Left ventricle myocardium superior (tissue), 1 donor: Measurements from ENCODE around the gene ZNF507. TPM values are rescaled to one million over a fixed set of nuclear protein-coding genes. Genes with fewer than 3 reads are reported as not detected.

Experiments
- ATAC-seq: fragments of 200-7000 bp; cut with Tn5 transposase; one replicate; pipeline ENCODE4 v1.9.1; 2020; ENCODE audit warnings: mild to moderate bottlenecking, moderate library complexity
- DNase-seq: peaks from one replicate; pipeline ENCODE4 v3.0.0-alpha.2; 2020
- intact Hi-C: fragments of 100-400 bp; cut with micrococcal nuclease; formaldehyde crosslinking; loops from one replicate; pipeline ENCODE4 v1.11.0; 2022
- total RNA-seq: library from RNA; stranded (reverse); fragmentation: NEBNext Ultra II Directional; extraction: Animal tissue kit (Norgen Biotek cat#: 25700); gene quantifications from one replicate; pipeline ENCODE4 v1.2.1, GENCODE V29; 2021
- donor health status: DM: no; HTN: yes; CAD: no; lungs with severe emphysema.

ZNF507 gene
- total RNA-seq, 1 donor from 2014 or later: 16.1 TPM

DNA sequence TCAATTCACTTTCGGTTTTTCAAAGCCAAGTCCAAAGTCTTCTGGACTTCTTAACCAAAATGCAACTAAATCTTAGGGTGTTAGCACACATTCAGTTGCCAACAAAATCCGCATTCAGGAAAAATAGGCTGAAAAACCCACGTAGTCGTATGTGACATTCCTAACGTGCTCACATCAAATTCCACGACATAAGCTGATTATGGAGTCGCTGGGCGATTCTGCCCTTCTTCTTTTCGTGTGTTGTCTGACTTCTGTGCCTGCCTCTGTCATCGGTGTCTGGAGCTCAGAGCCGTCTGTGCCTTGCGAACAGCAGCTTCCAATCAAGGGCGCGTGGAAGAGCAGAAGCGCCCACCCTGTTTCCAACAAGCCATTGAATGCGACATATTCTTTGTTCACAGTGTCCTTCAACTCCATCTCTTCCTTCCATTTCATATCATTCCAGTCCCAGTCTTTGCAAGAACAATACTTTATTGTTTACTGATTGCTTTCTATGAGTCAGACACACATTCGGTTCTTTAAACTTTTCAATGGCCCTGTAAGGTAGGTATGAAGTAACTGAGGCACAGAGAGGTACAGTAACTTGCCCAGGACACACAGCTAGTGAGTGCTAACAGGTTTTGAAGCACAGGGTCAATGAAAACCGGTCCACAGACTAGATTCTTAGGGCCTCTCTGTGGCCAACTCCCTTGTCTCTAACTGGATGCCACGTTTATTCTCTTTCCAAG, 8.2 kb upstream of the ZNF507 start:
- ATAC-seq (peak; percentile 20), DNase-seq (no peak)
- intact Hi-C loops: no loop called here

DNA sequence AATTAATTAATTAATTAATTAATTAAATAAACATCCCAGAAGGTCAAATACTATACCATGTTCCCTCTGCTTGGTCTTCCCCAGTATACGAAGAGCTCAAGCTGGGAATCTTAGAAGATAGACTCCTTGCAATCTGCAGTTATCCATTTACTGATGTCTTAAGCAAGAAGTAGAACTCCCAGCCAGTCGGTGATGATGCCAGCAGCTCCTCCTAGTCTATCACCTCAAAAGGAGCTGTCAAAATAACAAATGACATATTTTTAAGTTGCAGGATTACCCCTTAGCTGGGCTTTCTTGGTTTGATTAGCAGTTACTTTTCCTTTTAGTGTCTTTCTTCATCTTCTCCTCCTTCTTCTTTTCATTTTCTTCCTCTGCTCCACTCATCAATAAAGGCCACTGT, 6.0 kb upstream of the ZNF507 start:
- no peak for ATAC-seq
- no peak for DNase-seq
- intact Hi-C loops: no loop called here

DNA sequence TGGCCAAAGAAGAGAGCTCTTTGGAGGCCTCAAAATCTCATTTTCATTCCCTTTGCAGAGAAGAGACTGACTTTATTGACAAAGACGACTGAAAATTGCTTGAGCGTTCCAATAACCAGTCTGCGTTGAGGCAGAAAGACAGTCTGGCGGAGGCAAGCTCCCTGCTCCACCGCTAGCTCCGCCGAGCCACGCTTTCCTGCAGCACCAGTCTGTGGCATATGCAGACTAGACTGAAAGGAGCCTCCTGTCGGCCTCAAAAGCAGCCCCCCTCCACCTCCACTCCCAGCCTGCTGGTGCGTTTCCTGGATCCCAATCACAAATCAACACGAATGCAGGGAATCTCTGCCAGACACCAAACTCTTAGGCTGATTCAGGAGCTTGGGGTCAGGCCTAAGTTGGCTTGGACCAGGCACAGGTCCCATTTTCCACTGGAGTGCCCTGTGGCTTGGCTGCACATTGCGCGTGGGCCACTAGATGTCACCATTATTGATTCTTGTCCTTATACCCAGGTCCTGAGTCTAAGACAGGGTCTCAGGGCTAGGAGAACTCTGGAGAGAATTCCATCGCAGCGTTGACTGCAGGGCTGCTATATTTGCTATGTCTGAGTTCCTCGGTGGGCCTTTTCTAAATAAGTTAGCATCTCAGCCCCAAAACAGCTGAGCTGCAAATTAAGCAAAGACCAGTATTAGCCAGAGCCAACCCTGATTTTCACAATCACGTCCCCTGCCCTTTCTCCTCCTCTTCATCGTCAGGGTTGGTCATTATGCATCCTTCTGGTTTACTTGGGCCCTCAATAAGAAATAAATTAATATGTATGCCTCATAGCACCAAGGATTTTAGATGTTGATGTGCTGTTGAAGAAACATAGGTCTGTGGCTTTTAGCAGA, 5.2 kb upstream of the ZNF507 start:
- ATAC-seq: peak; percentile 91
- DNase-seq: peak; percentile 80
- intact Hi-C loops: no loop called here

DNA sequence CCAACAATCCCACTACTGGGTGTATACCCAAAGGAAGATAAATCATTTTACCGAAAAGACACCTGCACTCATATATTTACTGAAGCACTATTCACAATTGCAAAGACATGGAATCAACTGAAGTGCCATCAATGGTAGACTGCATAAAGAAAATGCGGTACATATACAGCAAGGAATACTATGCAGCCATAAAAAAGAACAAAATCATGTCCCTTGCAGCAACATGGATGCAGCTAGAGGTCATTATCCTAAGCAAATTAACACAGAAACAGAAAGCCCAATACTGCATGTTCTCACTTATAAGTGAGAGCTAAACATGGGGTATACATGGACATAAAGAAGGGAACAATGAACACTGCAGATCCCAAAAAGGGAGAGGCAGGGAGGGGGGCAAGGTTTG, 2.7 kb upstream of the ZNF507 start:
- DNase-seq (no peak), ATAC-seq (no peak)
- intact Hi-C loops: no loop called here

DNA sequence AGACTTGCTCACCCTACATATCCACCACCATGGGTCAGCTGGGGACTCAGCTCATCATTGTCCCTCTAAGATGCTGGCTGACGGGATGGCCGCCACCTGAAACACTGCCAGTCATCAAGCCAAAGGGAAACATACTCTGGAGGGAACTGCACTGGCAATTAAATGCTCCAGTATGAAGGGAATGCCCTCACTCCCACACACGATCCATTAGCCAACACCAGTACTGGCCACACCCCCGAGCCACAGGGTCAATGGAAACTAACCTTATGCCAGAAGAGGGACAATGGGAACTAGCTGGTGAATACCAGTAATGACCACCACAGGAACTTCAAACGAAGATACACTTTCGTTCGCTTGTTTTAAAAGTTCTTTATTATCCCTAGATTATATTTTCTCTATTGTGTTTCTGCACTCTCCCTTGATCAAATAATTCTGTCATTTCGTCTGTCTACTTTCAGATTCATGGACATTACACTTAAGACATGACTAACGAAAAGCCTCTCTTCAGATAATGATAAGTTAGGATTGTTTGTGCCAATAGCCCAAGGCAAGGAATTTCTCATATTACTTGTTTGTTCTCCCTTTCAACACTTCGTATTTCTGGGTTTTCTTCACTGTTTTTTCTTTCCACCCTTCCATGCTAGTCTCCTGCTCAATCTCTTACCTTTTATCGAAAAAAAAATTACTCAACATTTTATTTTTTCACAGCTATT, 1.7 kb upstream of the ZNF507 start:
- no peak for ATAC-seq
- intact Hi-C loops: no loop called here
- DNase-seq: no peak

DNA sequence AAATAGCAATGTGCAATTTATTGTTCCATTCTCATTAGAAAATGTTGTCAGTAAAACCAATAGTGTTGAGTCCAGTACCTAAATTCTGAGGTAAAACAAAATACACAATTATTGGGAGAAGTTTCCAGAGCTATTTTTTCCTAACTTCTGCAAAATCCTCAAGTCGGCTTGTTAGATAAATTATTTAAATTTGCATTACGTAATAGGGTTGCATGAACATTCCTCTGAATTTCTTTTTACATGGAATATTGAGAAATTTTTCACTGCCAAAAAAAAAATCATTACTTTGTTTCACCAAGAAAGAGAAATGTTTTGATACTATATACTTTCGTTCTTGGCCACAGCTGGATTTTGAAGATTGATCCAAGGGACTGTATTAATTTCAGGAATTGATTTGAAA, 1.5 kb downstream of the ZNF507 start:
- DNase-seq (no peak), ATAC-seq (no peak)
- intact Hi-C loops: no loop called here

DNA sequence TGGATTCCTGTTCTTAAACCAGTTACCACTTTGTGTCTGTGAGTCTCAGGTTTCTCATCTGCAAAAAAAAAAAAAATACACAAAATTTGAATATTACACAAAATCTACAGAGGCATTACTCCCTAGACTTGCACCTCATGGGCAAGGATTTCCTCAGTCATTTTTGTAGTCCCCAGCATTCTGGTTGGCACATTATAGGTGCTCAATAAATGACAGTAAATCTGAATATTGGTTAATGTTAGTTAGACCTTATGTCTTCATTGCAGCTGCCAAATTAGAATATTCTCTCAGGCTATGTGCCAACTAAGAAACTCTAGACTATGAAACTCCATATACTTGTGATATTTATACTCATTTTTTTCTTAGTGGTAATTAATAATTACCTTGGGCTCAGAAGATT, 2.2 kb downstream of the ZNF507 start:
- ATAC-seq (no peak), DNase-seq (no peak)
- intact Hi-C loops: no loop called here

DNA sequence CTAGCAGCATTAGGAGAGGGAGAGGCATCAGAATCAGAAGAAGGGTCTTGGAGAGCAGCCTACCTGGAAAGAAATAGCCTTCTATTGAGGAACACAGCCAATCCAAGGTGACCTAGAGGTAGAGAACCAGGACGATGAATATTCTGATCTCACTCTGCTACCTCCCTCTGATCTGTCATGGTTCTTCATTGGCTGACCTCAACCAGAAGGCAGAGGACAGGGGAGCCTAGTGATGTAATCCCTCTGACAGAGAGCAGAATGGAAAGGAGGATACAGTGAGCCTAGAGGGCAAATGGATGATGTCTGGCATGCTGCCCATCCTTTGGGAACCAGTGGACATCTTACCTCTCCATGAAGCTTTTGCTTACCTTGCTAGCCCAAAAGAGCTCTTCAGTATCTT, 3.6 kb downstream of the ZNF507 start:
- ATAC-seq: peak; percentile 17
- intact Hi-C loops: no loop called here
- DNase-seq: no peak

DNA sequence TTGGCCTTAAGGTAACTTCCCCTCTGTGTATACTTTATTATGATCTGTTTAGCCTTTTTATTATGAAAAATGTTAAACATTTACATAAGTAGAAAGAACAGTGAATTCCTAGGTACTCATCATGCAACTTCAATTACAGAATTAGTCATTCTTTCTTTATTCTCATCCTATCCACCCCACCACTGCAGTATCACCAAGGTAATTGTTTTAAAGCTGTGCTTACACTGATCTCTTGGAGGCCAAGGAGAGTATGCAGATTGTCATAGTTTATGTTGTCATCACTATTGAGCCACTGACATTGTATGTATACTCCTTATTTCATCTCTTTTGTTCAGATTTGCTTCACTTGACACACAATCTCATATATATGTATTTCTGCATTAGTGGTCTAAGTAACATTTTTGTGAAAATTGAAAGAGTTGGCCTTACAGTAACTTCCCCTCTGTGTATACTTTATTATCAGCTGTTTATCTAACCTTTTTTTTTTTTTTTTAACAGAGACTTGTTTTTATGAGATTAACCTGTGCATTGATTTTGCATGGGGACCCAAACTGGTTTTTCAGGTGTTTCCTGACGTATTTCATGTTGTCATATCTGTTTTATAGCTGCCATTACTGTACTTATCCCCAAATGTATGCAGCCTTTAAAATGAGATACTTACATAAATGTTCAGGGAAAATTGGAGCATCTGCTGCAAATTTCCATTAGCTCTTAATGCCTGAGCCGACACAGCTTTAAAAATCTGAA, 4.5 kb downstream of the ZNF507 start:
- intact Hi-C loops: no loop called here
- ATAC-seq: no peak
- no peak for DNase-seq

DNA sequence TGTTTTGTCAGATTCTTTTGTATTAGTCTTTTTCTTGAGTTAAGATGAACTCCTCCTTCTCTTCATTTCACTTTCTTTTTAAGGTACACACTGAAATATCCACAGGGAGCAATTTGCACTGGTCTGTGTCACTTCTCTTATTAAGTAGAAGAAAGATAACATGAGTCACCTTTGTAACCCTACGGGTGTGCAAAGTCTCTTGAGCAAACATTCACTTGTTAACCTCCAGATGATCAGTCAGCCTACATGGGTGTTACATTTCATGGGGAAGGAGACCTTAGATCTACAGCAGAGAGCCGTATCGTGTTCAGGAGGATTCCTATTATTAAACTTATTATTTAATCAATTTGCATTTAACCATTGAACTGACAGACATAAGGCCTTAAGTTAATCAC, 5.1 kb downstream of the ZNF507 start:
- ATAC-seq: no peak

DNA sequence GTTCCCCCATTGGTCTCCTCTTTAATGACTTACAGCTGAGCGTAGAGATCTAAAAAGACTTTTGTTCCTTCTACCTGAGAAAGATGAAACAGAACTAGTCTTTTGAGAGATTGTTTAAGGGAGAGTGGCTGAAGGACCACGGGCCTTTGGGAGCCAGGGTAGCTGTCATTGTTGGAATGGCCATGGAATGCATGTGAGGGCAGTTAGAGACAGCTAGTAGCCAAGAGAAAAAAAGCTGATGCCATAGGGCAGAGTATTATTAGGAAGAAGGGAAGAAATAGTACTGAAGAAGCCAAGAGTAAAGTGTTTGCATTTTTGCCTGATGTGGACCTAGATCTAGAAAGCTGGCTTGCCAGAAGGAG, 5.6 kb downstream of the ZNF507 start:
- intact Hi-C loops: no loop called here
- no peak for DNase-seq
- peak; percentile 34 for ATAC-seq

More for the DNA sequence above, 5.1 kb downstream of the ZNF507 start:
- no peak for DNase-seq
- intact Hi-C loops: no loop called here

DNA sequence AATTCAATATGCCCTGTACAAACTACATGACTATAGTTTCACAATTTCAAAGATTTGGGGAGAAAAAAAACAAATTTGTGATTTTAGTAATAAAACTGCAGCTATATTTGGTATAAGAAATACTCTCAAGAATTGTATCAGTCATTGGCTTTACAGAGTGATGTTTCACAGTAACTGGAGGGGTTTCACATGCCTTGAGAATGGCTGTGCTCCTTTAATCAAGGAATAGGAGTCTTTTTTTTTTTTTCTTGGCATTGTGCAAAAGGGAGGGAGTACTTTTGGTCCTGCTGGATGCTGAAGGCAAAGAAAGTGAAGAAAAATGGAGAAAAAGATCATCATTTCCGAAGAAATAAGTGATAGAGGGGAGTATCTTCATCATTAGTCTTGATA, 6.8 kb downstream of the ZNF507 start:
- DNase-seq (no peak), ATAC-seq (no peak)
- intact Hi-C loops: no loop called here

DNA sequence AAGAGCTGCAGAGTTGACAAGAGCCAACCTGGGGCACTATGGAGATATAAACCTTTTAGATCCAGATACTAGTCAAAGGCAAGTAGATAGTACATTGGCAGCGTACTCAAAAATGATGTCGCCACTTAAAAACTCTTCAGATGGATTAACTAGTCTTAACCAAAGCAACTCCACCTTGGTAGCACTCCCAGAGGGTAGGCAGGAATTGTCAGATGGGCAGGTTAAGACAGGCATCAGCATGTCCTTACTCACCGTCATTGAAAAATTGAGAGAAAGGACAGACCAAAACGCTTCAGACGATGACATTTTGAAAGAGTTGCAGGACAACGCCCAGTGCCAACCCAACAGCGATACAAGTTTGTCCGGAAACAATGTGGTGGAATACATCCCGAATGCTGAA, 8.9 kb downstream of the ZNF507 start:
- ATAC-seq: no peak
- intact Hi-C loops: no loop called here
- no peak for DNase-seq

DNA sequence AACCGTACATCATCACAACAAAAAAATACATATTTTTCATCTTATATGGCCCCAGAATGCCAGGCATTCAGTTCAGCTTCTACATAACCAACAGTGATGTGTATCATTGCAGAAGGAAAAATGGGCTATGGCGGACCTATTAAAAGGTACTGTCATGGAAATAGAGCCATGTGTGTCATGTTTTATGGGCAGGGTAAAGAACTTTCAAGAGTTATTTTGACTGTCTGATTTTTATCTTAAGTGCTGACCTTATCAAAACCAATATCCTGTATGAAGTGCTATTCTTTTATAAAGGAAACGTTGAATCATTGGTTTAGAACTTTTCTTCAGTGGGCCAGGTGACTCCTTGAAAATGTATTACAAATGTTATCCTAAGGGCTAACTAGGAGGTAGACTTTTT, 9.9 kb downstream of the ZNF507 start:
- no peak for ATAC-seq

DNA sequence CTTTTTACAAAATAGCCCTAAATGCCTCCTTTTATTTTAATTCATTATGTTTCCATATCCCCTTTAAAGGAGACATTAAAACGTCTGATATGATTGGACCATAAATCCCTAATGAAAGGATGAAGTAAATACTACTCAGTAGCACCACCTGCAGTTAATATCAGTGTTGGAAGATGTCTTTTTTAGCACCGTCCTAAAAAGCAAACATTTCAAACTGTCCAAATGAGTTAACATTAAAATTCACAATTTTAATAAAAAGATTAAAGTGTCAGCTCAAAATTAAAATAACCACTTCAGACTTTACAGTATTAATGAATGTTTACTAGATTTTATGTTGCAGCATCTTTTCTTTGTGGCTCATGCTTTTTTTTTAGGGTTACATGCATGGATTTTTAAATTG, 12.3 kb downstream of the ZNF507 start:
- DNase-seq: no peak
- ATAC-seq: no peak
- intact Hi-C loops: no loop called here

More for the DNA sequence above, 9.9 kb downstream of the ZNF507 start:
- intact Hi-C loops: no loop called here
- DNase-seq: no peak

DNA sequence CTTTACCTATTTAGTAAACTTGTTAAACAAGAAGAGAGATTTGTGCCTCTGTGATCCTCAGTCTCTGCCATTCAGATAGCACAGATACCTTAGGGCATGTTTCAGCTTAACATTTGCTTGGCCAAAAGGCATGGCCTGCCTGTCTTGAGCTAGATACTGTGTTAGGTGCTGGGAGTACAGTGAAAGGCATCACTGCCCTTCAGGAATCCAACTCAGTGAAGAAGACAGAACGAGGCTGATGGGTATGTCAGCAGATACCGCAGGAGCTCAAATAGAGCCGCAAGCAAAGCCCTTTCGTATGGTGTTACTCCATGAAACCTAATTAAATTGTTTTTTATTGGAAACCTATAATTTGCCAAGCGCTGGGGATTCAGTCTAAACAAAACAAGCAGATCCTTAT, 12.9 kb downstream of the ZNF507 start:
- intact Hi-C loops: no loop called here
- ATAC-seq (no peak), DNase-seq (no peak)

DNA sequence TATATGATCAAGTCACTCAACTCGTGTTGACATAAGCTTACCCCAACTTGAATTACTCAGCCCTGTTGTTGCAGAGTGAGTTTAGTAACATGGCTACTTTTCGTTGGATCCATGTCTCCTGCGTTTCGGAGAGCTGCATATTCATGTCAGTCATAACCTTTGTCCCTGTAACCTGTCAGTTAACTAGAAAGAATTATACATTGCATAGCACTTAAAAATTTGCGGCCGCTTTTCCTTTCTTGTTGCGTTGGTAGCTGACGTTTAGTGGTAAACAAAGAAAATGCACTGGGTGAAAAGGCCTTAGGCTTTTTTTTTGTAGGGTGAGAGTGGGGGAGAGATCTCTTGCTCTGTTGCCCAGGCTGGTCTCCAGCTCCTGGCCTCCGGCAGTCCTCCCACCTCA, 14.2 kb downstream of the ZNF507 start:
- no peak for ATAC-seq
- no peak for DNase-seq
- intact Hi-C loops: no loop called here

DNA sequence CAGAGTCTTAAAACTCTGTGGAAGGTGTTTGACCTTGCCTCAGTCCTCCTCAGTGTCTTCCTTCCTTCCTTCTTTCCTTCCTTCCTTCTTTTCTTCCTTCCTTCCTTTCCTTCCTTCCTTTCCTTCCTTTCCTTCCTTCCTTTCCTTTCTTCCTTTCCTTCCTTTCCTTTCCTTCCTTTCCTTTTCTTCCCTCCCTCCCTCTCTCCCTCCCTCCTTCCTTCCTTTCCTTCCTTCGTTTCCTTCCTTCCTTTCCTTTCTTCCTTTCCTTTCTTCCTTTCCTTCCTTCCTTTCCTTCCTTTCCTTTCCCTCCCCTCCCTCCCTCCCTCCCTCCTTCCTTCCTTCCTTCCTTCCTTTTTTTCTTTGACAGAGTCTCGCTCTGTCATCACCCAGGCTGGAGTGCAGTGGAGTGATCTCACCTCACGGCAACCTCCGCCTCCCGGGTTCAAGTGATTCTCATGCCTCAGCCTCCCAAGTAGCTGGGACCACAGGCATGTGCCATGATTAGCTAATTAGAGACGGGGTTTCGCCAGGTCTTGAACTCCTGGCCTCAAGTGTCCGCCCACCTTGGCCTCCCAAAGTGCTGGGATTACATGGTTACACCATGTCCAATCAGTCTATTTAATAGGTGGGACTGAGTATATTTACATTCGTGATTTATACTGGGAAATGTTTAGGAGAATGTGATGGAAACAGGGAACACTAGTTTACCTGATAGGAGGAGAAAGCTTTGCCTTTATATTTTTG, 16.3 kb downstream of the ZNF507 start:
- no peak for DNase-seq
- no peak for ATAC-seq
- intact Hi-C loops: no loop called here

DNA sequence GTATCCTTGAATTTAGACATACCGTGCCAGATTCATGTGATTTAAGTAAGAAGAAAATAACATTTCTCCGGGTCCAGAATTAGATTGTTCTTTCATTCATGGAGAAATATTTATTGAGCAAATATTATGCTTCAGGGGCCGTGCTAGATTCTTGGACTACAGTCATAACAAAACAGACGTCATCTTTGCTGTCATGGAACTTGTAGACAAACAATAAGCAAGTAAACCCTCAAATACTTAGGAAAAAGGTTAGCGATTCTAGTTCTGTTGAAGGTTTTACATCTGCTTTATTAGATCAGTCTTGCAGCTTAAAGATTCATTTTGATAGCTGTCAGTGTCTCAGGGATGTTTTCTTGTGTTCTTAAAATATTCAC, 16.9 kb downstream of the ZNF507 start:
- intact Hi-C loops: no loop called here
- ATAC-seq: no peak

More for the DNA sequence above, 16.9 kb downstream of the ZNF507 start:
- DNase-seq: no peak
